Stimulated activated CD4-positive, alpha-beta T cell treated with anti-CD3 and anti-CD28 coated beads, TNF-alpha, amount 100 ng/mL, for 48 hours (primary cell): ENCODE data around the gene ZNF777.
"Not testable (repeated sequence)": the region's sequence is repeated elsewhere in the genome, so short reads cannot be mapped to it uniquely, and the experiment has no call there.

Experiments used
- DNase-seq, 3 donors: peaks; one replicate each; pipeline ENCODE4 v3.0.0-alpha.2; 2020; ENCODE audit warnings: low read depth in 3 of 3

Gene ZNF777

GRCh38 chr7:149415391-149416071 lies 45.3 kb downstream of the ZNF777 start:
- DNase-seq: no peak

- DNase-seq: peak; percentile 8 to 48 (median 22)
Measured at GRCh38 chr7:149414745-149415390, 46.0 kb downstream of the ZNF777 start.

- no peak for DNase-seq
Measured at GRCh38 chr7:149414171-149414570, 46.7 kb downstream of the ZNF777 start.

GRCh38 chr7:149413083-149413482 lies 47.8 kb downstream of the ZNF777 start:
- not testable (repeated sequence) for DNase-seq

- no peak for DNase-seq
Measured at GRCh38 chr7:149409895-149410294, 51.0 kb downstream of the ZNF777 start.

GRCh38 chr7:149404825-149405224 lies 56.0 kb downstream of the ZNF777 start:
- DNase-seq: no peak

GRCh38 chr7:149404396-149404795 lies 56.5 kb downstream of the ZNF777 start:
- DNase-seq: no peak

GRCh38 chr7:149398195-149398820 lies 62.6 kb downstream of the ZNF777 start:
- DNase-seq: no peak

- no peak for DNase-seq
Measured at GRCh38 chr7:149397470-149398043, 63.3 kb downstream of the ZNF777 start.

- not testable (repeated sequence) for DNase-seq
Measured at GRCh38 chr7:149388550-149389335, 72.1 kb downstream of the ZNF777 start.

- not testable (repeated sequence) for DNase-seq
Measured at GRCh38 chr7:149386514-149386913, 74.3 kb downstream of the ZNF777 start.

- DNase-seq: no peak
Measured at GRCh38 chr7:149385195-149385950, 75.5 kb downstream of the ZNF777 start.
